ENCODE data around the gene HSF5. TPM values are rescaled to one million over a fixed set of nuclear protein-coding genes. Genes with fewer than 3 reads are reported as not detected.

Gene HSF5
- total RNA-seq, 2 donors from 2014 or later: 0.09 to 0.22 TPM

GRCh38 chr17:58373923-58374322 is 114.3 kb downstream of the HSF5 start:
- H3K36me3 Mint-ChIP-seq (ENCODE audit: low read depth): no peaks in the 10 kb centered on the region
- H3K4me3 ChIP-seq (ENCODE audit: low read length): no peak overlapping the region
- TF ChIP-seq, protein P1, sequence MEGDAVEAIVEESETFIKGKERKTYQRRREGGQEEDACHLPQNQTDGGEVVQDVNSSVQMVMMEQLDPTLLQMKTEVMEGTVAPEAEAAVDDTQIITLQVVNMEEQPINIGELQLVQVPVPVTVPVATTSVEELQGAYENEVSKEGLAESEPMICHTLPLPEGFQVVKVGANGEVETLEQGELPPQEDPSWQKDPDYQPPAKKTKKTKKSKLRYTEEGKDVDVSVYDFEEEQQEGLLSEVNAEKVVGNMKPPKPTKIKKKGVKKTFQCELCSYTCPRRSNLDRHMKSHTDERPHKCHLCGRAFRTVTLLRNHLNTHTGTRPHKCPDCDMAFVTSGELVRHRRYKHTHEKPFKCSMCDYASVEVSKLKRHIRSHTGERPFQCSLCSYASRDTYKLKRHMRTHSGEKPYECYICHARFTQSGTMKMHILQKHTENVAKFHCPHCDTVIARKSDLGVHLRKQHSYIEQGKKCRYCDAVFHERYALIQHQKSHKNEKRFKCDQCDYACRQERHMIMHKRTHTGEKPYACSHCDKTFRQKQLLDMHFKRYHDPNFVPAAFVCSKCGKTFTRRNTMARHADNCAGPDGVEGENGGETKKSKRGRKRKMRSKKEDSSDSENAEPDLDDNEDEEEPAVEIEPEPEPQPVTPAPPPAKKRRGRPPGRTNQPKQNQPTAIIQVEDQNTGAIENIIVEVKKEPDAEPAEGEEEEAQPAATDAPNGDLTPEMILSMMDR (conservative IDR thresholded peaks at IDR 0.05): no peak
- H3K27ac Mint-ChIP-seq: no peak overlapping the region
- no peaks in the 10 kb centered on the region for H3K9me3 Mint-ChIP-seq
- no peak overlapping the region for H3K9ac ChIP-seq (ENCODE audit: extremely low read depth, low read length, poor library complexity, severe bottlenecking)
- no peak overlapping the region for H3K27ac ChIP-seq (ENCODE audit: low read depth, low read length)
- H3K36me3 ChIP-seq (ENCODE audit: control insufficient read depth, insufficient read depth, low read length): no peaks in the 10 kb centered on the region
- no peak for DNase-seq
- peaks cover 12% of the 10 kb centered on the region for H3K4me1 Mint-ChIP-seq
- no peaks in the 10 kb centered on the region for H3K9me3 ChIP-seq (ENCODE audit: control insufficient read depth, low read length)
- no peaks in the 10 kb centered on the region for H3K4me1 ChIP-seq (ENCODE audit: control insufficient read depth, insufficient read depth, low read length)
- no peaks in the 10 kb centered on the region for H3K27me3 Mint-ChIP-seq (ENCODE audit: insufficient read depth)
- 85% methylated on average over 1 of the region's 1 CpG; no CpG with 5 or more reads in 1 of the 2 experiments for WGBS, 2 experiments (ENCODE audit: insufficient coverage in 1 of 2, insufficient read length in 1 of 2)
- no peak overlapping the region for H3K4me3 Mint-ChIP-seq
- H3K27me3 ChIP-seq (ENCODE audit: control insufficient read depth, insufficient read depth, low read length, poor library complexity, severe bottlenecking): no peaks in the 10 kb centered on the region

DNA sequence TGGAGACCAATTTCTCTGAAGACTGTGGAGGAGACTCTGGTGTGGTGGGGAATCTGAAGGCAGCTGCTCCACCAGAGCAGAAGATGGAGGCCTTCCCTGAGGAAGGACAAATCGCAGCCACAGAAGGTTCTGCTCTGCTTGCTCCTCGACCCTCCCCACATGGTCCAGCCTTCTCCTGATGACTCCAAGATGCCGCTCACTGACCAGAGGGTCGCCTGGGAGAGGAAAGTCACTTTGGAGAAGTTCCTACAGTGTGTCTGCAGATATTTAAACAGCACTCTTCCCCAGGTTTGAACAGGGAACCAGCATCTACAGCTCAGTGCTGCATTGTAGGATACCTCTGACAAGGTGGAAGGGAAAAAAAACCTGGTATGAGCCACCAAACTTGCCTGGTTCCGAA is 115.2 kb downstream of the HSF5 start:
- Histone ChIP-seq H3K27ac (ENCODE audit: low read depth, low read length) (no peak overlapping the region), H3K27me3 (ENCODE audit: control insufficient read depth, insufficient read depth, low read length, poor library complexity, severe bottlenecking) (no peaks in the 10 kb centered on the region), H3K9me3 (ENCODE audit: control insufficient read depth, low read length) (no peaks in the 10 kb centered on the region), H3K9ac (ENCODE audit: extremely low read depth, low read length, poor library complexity, severe bottlenecking) (no peak overlapping the region), H3K36me3 (ENCODE audit: control insufficient read depth, insufficient read depth, low read length) (no peaks in the 10 kb centered on the region), H3K4me1 (ENCODE audit: control insufficient read depth, insufficient read depth, low read length) (no peaks in the 10 kb centered on the region), H3K4me3 (ENCODE audit: low read length) (no peak overlapping the region)
- H3K4me3 Mint-ChIP-seq: no peak overlapping the region
- H3K27me3 Mint-ChIP-seq (ENCODE audit: insufficient read depth): no peaks in the 10 kb centered on the region
- TF ChIP-seq, protein P1 (conservative IDR thresholded peaks at IDR 0.05): no peak
- H3K27ac Mint-ChIP-seq: no peak overlapping the region
- H3K9me3 Mint-ChIP-seq: no peaks in the 10 kb centered on the region
- no peak for DNase-seq
- peaks cover 12% of the 10 kb centered on the region for H3K4me1 Mint-ChIP-seq
- 88 to 100% methylated on average over 2 to 5 of the region's 5 CpGs for WGBS, 2 experiments (ENCODE audit: insufficient coverage in 1 of 2, insufficient read length in 1 of 2)
- H3K36me3 Mint-ChIP-seq (ENCODE audit: low read depth): no peaks in the 10 kb centered on the region

DNA sequence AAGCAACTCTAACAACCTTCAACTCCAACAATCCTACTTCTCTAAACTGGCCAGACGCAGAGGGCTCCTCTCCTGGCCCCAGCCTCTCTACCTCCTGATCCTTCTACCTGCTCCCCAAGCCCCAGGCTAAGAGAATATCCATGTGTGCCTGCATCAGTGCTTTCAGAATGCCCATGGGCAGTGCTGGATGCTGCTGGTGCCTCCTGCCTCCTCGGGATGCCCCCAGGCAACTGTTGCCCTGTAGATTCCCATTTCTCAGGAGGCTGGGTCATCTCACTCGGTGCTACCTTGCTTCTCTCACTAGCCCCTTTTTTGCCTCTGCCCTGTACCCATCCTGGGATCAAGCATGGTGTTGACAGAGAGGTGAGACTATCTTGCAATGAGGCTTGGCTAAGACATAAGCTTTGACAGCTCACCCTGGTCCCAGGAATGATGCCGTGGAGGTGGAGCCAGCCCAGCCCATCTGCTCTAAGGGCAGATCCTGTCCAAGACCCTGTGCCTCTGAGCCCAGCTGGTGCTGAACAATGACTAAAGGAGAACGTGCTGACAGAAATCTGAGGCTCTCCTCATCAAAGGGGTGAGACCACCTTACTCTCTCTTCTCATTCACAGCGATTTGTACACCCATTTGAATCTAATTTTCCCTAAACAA is 116.8 kb downstream of the HSF5 start:
- Mint-ChIP-seq H3K36me3 (ENCODE audit: low read depth) (no peaks in the 10 kb centered on the region), H3K4me3 (no peak overlapping the region), H3K27ac (no peak overlapping the region), H3K4me1 (peaks cover 7% of the 10 kb centered on the region), H3K27me3 (ENCODE audit: insufficient read depth) (no peaks in the 10 kb centered on the region), H3K9me3 (no peaks in the 10 kb centered on the region)
- 87 to 92% methylated on average over 4 to 6 of the region's 6 CpGs for WGBS, 2 experiments (ENCODE audit: insufficient coverage in 1 of 2, insufficient read length in 1 of 2)
- no peaks in the 10 kb centered on the region for H3K36me3 ChIP-seq (ENCODE audit: control insufficient read depth, insufficient read depth, low read length)
- no peaks in the 10 kb centered on the region for H3K4me1 ChIP-seq (ENCODE audit: control insufficient read depth, insufficient read depth, low read length)
- no peak for DNase-seq
- no peaks in the 10 kb centered on the region for H3K27me3 ChIP-seq (ENCODE audit: control insufficient read depth, insufficient read depth, low read length, poor library complexity, severe bottlenecking)
- TF ChIP-seq, protein P1 (conservative IDR thresholded peaks at IDR 0.05): no peak
- H3K4me3 ChIP-seq (ENCODE audit: low read length): no peak overlapping the region
- no peak overlapping the region for H3K27ac ChIP-seq (ENCODE audit: low read depth, low read length)
- H3K9ac ChIP-seq (ENCODE audit: extremely low read depth, low read length, poor library complexity, severe bottlenecking): no peak overlapping the region
- H3K9me3 ChIP-seq (ENCODE audit: control insufficient read depth, low read length): no peaks in the 10 kb centered on the region
